ENCODE measurements around the gene IL15RA.
A peak's percentile ranks its signal among the peaks of the same experiment; 100 is the strongest.

GRCh38 chr10:5977471-5978229, at the start of gene IL15RA:
- peak; percentile 39; the same call in 1 of the 2 replicates for TF ChIP-seq TAF1 (IDR thresholded peaks at IDR 0.05; ENCODE audit: borderline replicate concordance, low read depth, low read length)
- peak; percentile 53; the same call in 1 of the 2 replicates for TF ChIP-seq POLR2A (IDR thresholded peaks at IDR 0.05; ENCODE audit: low read depth, low read length)
